Spleen (tissue), 7 donors: Measurements from ENCODE around the gene EXD3.

ENCODE experiments used
- CTCF ChIP-seq, 11 experiments: fragments of 200-600 bp in 7 of 11; fragments of 450-650 bp in 4 of 11; sonication (generic) in 4 of 11; IDR thresholded peaks in 8 of 11; conservative IDR thresholded peaks in 3 of 11; 1 replicate in 7 of 11; 2 replicates in 4 of 11; pipeline versions ENCODE4 v1.4.0 to v1.8.0; 2016 to 2021; ENCODE audit warnings: antibody characterized with exemption in 11 of 11, inconsistent platforms in 4 of 11, mild to moderate bottlenecking in 1 of 11
- POLR2AphosphoS5 ChIP-seq, 3 donors: sonication (generic); formaldehyde crosslinking; IDR thresholded peaks; one replicate each; pipeline ENCODE4 v1.5.1; 2017; ENCODE audit warnings: antibody characterized with exemption in 3 of 3
- donor health status: DM: no; HTN: no; CAD: no; lungs with moderate emphysema.
- donor health status: DM: no; HTN: no; CAD: no.
- donor health status: DM: no; HTN: no; CAD: no.

- TF ChIP-seq CTCF (IDR thresholded peaks at IDR 0.05 in 8 of 11, conservative IDR thresholded peaks at IDR 0.05 in 3 of 11), result no peak
- TF ChIP-seq POLR2AphosphoS5 (IDR thresholded peaks at IDR 0.05), result peak in 1 of 3 donors; percentile 22
These were observed 43.2 kb downstream of the EXD3 start for GRCh38 chr9:137379761-137380161.
